Esophagus muscularis mucosa (tissue), 4 donors: ENCODE data around the gene KCNS1.

Experiments
- CTCF ChIP-seq, 3 experiments: fragments of 200-600 bp in 2 of 3; fragments of 450-650 bp in 1 of 3; sonication (generic) in 2 of 3; IDR thresholded peaks; one replicate each; pipeline ENCODE4 v1.5.1; 2017 to 2019; ENCODE audit warnings: antibody characterized with exemption in 3 of 3, mild to moderate bottlenecking in 2 of 3, moderate library complexity in 1 of 3
- EP300 ChIP-seq: sonication (generic); formaldehyde crosslinking; IDR thresholded peaks from one replicate; pipeline ENCODE4 v1.6.1; 2017; ENCODE audit warnings: antibody characterized with exemption
- POLR2A ChIP-seq: fragments of 450-650 bp; IDR thresholded peaks from one replicate; pipeline ENCODE4 v1.6.1; 2017; ENCODE audit warnings: antibody characterized with exemption, moderate library complexity, mild to moderate bottlenecking, low read depth
- POLR2AphosphoS5 ChIP-seq, 2 donors: sonication (generic); formaldehyde crosslinking; IDR thresholded peaks; one replicate each; pipeline ENCODE4 v1.6.1; 2017; ENCODE audit warnings: antibody characterized with exemption in 2 of 2

DNA sequence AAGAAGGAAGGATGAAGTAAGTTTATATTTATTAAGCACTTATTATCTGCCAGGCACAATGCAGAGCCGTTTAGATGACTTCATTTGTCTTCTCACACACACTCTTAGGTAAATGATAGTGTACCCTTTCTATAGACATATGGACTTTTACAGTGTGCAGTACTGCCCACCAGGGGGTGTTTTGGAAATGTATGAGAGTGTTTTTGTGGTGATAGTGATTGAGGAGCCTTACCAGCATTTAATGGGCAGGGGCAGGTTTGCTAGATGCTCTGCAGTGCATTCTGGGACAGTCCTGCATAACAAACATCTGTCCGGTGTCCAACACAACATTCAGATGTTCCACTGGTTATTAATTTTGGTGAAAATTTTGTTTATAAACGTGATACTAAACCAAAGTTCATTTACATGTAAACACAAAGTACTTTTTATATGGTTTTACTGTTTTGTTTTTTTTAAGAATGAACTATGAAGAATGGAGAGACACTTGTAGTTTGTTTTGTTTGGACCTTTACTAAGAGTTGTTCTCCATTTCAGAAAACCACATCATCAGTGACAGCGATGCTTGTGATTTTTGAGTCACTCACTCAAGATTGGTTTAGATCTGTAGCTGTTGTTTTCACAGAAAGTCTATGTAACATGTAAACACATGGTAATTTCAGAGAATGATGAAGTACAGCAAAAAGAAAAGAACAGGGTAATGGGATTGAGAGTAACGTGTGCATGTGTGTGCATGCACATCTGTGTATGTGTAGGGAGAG, 19.9 kb downstream of the KCNS1 start:
- TF ChIP-seq CTCF (IDR thresholded peaks at IDR 0.05) (no peak), POLR2AphosphoS5 (IDR thresholded peaks at IDR 0.05) (no peak), POLR2A (no peak), EP300 (no peak)
